Upper lobe of left lung (tissue), 6 donors: ENCODE data around the gene SCLT1. TPM values are rescaled to one million over a fixed set of nuclear protein-coding genes. Genes with fewer than 3 reads are reported as not detected.

Experiments used
- ATAC-seq, 2 donors: fragments of 200-7000 bp; cut with Tn5 transposase; one replicate each; pipeline ENCODE4 v1.9.1; 2022; ENCODE audit warnings: mild to moderate bottlenecking in 2 of 2, moderate library complexity in 2 of 2; ENCODE audit not compliant: low FRiP score in 2 of 2
- DNase-seq, 2 donors: peaks; one replicate each; pipeline ENCODE4 v3.0.0-alpha.2; 2019 to 2020
- H3K27ac ChIP-seq, 4 donors: fragments of 200-600 bp; sonication (generic); one replicate each; pipeline ENCODE4 v1.5.1; 2016 to 2019
- H3K27me3 ChIP-seq, 4 donors: fragments of 200-600 bp; sonication (generic); one replicate each; pipeline ENCODE4 v1.5.1; 2017 to 2019
- H3K36me3 ChIP-seq, 4 donors: fragments of 200-600 bp; sonication (generic); one replicate each; pipeline ENCODE4 v1.5.1; 2016 to 2019
- H3K4me1 ChIP-seq, 4 donors: fragments of 200-600 bp; sonication (generic); one replicate each; pipeline ENCODE4 v1.5.1; 2018 to 2019
- H3K4me3 ChIP-seq, 4 donors: fragments of 200-600 bp; sonication (generic); one replicate each; pipeline ENCODE4 v1.5.1; 2017 to 2019; ENCODE audit warnings: mild to moderate bottlenecking in 2 of 4, moderate library complexity in 1 of 4
- H3K9me3 ChIP-seq, 4 donors: fragments of 200-600 bp; sonication (generic); one replicate each; pipeline ENCODE4 v1.5.1; 2018 to 2019
- EP300 ChIP-seq, 4 donors: sonication (generic); formaldehyde crosslinking; IDR thresholded peaks; one replicate each; pipeline ENCODE4 v1.5.1; 2017; ENCODE audit warnings: antibody characterized with exemption in 4 of 4, control low read depth in 2 of 4
- POLR2A ChIP-seq, 4 donors: fragments of 450-650 bp; IDR thresholded peaks; one replicate each; pipeline ENCODE4 v1.5.1; 2016 to 2017; ENCODE audit warnings: antibody characterized with exemption in 4 of 4, mild to moderate bottlenecking in 2 of 4
- POLR2AphosphoS5 ChIP-seq, 2 donors: sonication (generic); formaldehyde crosslinking; IDR thresholded peaks; one replicate each; pipeline ENCODE4 v1.5.1; 2017; ENCODE audit warnings: antibody characterized with exemption in 2 of 2
- WGBS, 2 donors: methylation state at CpG; one replicate each; pipeline ENCODE4 v1.1.5; 2017 to 2018; 5-methylcytosine and 5-hydroxymethylcytosine counted together
- small RNA-seq, 4 donors: library from RNA; depleted of rRNA; stranded (forward); fragments of <200 nt; gene quantifications; one replicate each; pipeline ENCODE3, GENCODE V24; 2016
- total RNA-seq, 6 donors: library from RNA; depleted of rRNA in 4 of 6; stranded (reverse); fragments of >200 nt in 4 of 6; gene quantifications; one replicate each; pipeline versions ENCODE4 v1.1.0 to v1.2.1, GENCODE V29; 2016 to 2021
- TF ChIP-seq, protein P1 (sequence below), 6 experiments: fragments of 450-650 bp in 4 of 6; fragments of 200-600 bp in 2 of 6; sonication (generic) in 2 of 6; IDR thresholded peaks; one replicate each; pipeline ENCODE4 v1.5.1; 2016 to 2019; ENCODE audit warnings: antibody characterized with exemption in 6 of 6
- donor health status: DM: no; HTN: no; CAD: no; lungs with moderate emphysema.
- donor health status: DM: no; HTN: yes; CAD: no; lungs with severe emphysema.

Gene SCLT1
- total RNA-seq, 6 donors from 2014 or later = 7.9 to 27.2 (median 14.2) TPM

GRCh38 chr4:128840711-128841318 lies 252.5 kb downstream of the SCLT1 start:
- Histone ChIP-seq H3K4me1 (peaks cover 25 to 38% (median 29%) of the 10 kb centered on the region in 4 donors), H3K27ac (no peak overlapping the region), H3K36me3 (peaks cover 0 to 40% (median 9%) of the 10 kb centered on the region in 4 donors), H3K27me3 (no peaks in the 10 kb centered on the region), H3K9me3 (no peaks in the 10 kb centered on the region), H3K4me3 (no peak overlapping the region)
- DNase-seq = no peak
- 72 to 77% methylated on average over 2 of the region's 2 CpGs for WGBS, 2 donors
- ATAC-seq = no peak
- TF ChIP-seq, protein P1, sequence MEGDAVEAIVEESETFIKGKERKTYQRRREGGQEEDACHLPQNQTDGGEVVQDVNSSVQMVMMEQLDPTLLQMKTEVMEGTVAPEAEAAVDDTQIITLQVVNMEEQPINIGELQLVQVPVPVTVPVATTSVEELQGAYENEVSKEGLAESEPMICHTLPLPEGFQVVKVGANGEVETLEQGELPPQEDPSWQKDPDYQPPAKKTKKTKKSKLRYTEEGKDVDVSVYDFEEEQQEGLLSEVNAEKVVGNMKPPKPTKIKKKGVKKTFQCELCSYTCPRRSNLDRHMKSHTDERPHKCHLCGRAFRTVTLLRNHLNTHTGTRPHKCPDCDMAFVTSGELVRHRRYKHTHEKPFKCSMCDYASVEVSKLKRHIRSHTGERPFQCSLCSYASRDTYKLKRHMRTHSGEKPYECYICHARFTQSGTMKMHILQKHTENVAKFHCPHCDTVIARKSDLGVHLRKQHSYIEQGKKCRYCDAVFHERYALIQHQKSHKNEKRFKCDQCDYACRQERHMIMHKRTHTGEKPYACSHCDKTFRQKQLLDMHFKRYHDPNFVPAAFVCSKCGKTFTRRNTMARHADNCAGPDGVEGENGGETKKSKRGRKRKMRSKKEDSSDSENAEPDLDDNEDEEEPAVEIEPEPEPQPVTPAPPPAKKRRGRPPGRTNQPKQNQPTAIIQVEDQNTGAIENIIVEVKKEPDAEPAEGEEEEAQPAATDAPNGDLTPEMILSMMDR (IDR thresholded peaks at IDR 0.05) = no peak
- no peak for TF ChIP-seq EP300 (IDR thresholded peaks at IDR 0.05)
- no peak for TF ChIP-seq POLR2A (IDR thresholded peaks at IDR 0.05)
- no peak for TF ChIP-seq POLR2AphosphoS5 (IDR thresholded peaks at IDR 0.05)

DNA sequence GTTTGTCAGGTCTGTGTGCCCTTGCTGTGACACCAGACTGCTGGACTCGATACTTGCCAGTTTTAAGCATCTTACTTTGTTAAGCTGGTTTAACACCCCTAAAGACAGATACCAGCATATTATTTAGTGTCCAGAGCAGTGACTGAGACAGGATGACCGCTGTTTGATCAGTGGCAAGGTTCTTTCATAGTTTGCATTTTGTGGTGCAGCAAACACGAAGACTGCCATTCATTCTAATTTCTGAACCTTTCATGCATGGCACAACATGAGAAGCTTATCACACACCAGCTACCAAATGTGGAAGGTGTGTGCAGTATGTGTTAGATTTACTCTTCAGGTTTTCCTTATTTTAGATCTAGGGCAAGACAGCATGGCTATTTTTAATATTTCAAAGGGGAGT lies 255.7 kb downstream of the SCLT1 start:
- peaks cover 14 to 35% (median 31%) of the 10 kb centered on the region in 4 donors for H3K4me1 ChIP-seq
- no peak overlapping the region for H3K4me3 ChIP-seq
- TF ChIP-seq POLR2AphosphoS5 (IDR thresholded peaks at IDR 0.05) (no peak), POLR2A (IDR thresholded peaks at IDR 0.05) (no peak)
- TF ChIP-seq, protein P1 (IDR thresholded peaks at IDR 0.05) = no peak
- H3K27ac ChIP-seq = no peak overlapping the region
- no peaks in the 10 kb centered on the region for H3K9me3 ChIP-seq
- 91 to 92% methylated on average over 3 of the region's 3 CpGs for WGBS, 2 donors
- ATAC-seq (no peak), DNase-seq (no peak)
- no peaks in the 10 kb centered on the region for H3K27me3 ChIP-seq
- H3K36me3 ChIP-seq = peaks cover 0 to 36% (median 10%) of the 10 kb centered on the region in 4 donors

DNA sequence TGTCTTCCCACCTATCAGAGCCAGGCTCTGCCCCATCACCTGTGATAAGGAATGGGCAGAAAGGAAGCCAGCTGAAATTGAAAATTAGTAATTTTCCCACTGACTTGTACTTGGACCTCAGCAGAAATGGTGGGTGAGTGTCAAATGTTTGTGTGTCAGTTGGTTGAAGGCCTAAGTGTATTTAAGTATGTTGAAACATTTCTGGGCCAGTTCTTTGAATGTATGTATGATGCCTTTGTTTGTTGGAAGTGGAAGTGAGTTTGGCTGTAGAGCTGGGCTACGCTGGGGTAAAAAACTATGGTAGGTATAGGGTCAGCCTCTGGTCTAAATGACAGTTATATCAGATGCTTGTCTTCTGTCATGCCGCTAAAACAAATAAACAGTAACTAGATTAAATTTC lies 256.1 kb downstream of the SCLT1 start:
- H3K27ac ChIP-seq = no peak overlapping the region
- H3K9me3 ChIP-seq = no peaks in the 10 kb centered on the region
- DNase-seq (no peak), ATAC-seq (no peak)
- H3K4me1 ChIP-seq = peaks cover 14 to 35% (median 31%) of the 10 kb centered on the region in 4 donors
- no peak overlapping the region for H3K4me3 ChIP-seq
- peaks cover 0 to 39% (median 10%) of the 10 kb centered on the region in 4 donors for H3K36me3 ChIP-seq
- no peaks in the 10 kb centered on the region for H3K27me3 ChIP-seq
- no peak for TF ChIP-seq POLR2A (IDR thresholded peaks at IDR 0.05)
- TF ChIP-seq, protein P1 (IDR thresholded peaks at IDR 0.05) = no peak
- TF ChIP-seq EP300 (IDR thresholded peaks at IDR 0.05) = no peak
- no peak for TF ChIP-seq POLR2AphosphoS5 (IDR thresholded peaks at IDR 0.05)
- 95 to 96% methylated on average over 2 of the region's 2 CpGs for WGBS, 2 donors

- DNase-seq = peak; percentile 49 to 62
- Histone ChIP-seq H3K36me3 (peaks cover 0 to 39% (median 10%) of the 10 kb centered on the region in 4 donors), H3K4me3 (no peak overlapping the region), H3K4me1 (peaks cover 22 to 45% (median 33%) of the 10 kb centered on the region in 4 donors), H3K27ac (peak overlapping the region in 2 of 4 donors; percentile 46 to 53), H3K9me3 (no peaks in the 10 kb centered on the region), H3K27me3 (no peaks in the 10 kb centered on the region)
- peak; percentile 72 to 83 for ATAC-seq
- whole genome bisulfite sequencing, 2 donors = 43 to 63% methylated on average over 6 to 8 of the region's 8 CpGs
- TF ChIP-seq, protein P1 (IDR thresholded peaks at IDR 0.05) = no peak
- peak in 1 of 2 donors; percentile 30 for TF ChIP-seq POLR2AphosphoS5 (IDR thresholded peaks at IDR 0.05)
- no peak for TF ChIP-seq EP300 (IDR thresholded peaks at IDR 0.05)
These were observed 257.7 kb downstream of the SCLT1 start for GRCh38 chr4:128835498-128836222.

Small RNA genes within 50 kb of the gene (small RNA-seq; reads per million reads assigned to genes)
- gene AC093826.2 = 0 reads per million in 4 donors

Other genes with a start within 250 kb of the SCLT1 start
- gene C4orf33, start 2.6 kb upstream of the SCLT1 start, total RNA-seq = 10 to 100 TPM in 4 of 6 donors, 1 to 10 TPM in 2; 5.0 to 16.9 (median 10.9) TPM